ENCODE measurements around the gene RALGPS2. TPM values are rescaled to one million over a fixed set of nuclear protein-coding genes. Genes with fewer than 3 reads are reported as not detected.

Gene RALGPS2
- total and polyA plus RNA-seq, 9 of the 15 experiments (the other 6 are each of a cell fraction or from before 2014, with no cell fraction given): 0.28 to 6.5 (median 2.6) TPM

DNA sequence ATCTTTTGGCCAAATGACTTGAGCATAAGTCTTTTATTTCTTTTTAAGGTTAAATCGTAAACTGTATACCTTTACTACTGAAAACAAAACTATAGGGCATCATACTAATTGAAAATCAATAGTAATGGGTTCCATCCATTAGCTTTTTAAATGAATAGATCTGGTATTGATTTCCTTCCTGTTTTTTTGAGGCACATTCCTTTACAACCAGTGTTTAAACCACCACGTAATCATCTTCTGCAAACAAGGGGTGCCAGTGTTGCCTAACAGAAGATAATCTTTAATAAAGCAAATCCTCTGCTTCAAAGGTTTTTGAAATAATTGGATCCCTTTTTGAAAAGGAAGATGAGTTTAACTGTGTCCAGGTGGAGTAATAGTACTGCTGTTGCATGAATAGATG, 194.5 kb downstream of the RALGPS2 start:
- Histone ChIP-seq H3K9ac (ENCODE audit: insufficient read depth in 1 of 2, low read depth in 2 of 2, low read length in 2 of 2) (no peak overlapping the region), H3K4me1 (replicated peaks in 1 of 2; ENCODE audit: control insufficient read depth in 2 of 2, insufficient read depth in 2 of 2, low read length in 2 of 2) (no peaks in the 10 kb centered on the region), H3K79me2 (ENCODE audit: control insufficient read depth, insufficient read depth, low read length) (no peaks in the 10 kb centered on the region), H4K20me1 (replicated peaks; ENCODE audit: control insufficient read depth, insufficient read depth, low read length) (no peaks in the 10 kb centered on the region), H3K27ac (ENCODE audit: extremely low read depth, low read depth, low read length) (no peak overlapping the region), H3K4me2 (ENCODE audit: insufficient read depth, low read length) (no peak overlapping the region), H3K9me1 (ENCODE audit: control insufficient read depth, insufficient read depth, low read length) (no peaks in the 10 kb centered on the region), H2AFZ (ENCODE audit: low read depth, low read length) (no peak overlapping the region), H3K4me3 (no peak overlapping the region), H3K27me3 (ENCODE audit: control insufficient read depth in 2 of 2, insufficient read depth in 2 of 2, low read length in 2 of 2) (no peaks in the 10 kb centered on the region; a peak in 1 of 5 replicates), H3K9me3 (replicated peaks; ENCODE audit: control insufficient read depth, insufficient read depth, low read depth, low read length) (no peaks in the 10 kb centered on the region), H3K36me3 (ENCODE audit: control insufficient read depth, insufficient read depth, low read length) (no peaks in the 10 kb centered on the region)
- 3% methylated on average over 2 of the region's 2 CpGs for WGBS (ENCODE audit: insufficient coverage, low coverage, missing lambda C conversion rate)
- in situ Hi-C loops (cut with MboI): no loop called here
- ChIA-PET POLR2A (interaction anchor here (0.6 kb wide), 1 partner anchor 13 kb away, joined by 3 read pairs; no protein-coding TSS in a partner anchor), CTCF (ENCODE audit: low intra/inter-chr PET ratio) (no interaction called here)
- intact Hi-C loops (cut with micrococcal nuclease): no loop called here
- DNase-seq (ENCODE audit: extremely low read depth in 1 of 4, low spot score in 3 of 4): no peak
- no TSS peak for BruUV-seq (replicated peaks)
- FAIRE-seq: no peak
- ATAC-seq: no peak
- no peak for TF ChIP-seq ZNF354B (CRISPR knock-in tag; IDR thresholded peaks at IDR 0.05)
- TF ChIP-seq PHF8 (IDR thresholded peaks at IDR 0.05; ENCODE audit: borderline replicate concordance, low read length): no peak
- no peak for TF ChIP-seq ARNT (IDR thresholded peaks at IDR 0.05)
- no peak for TF ChIP-seq EGR1 (conservative IDR thresholded peaks at IDR 0.05)
- TF ChIP-seq, protein P1, sequence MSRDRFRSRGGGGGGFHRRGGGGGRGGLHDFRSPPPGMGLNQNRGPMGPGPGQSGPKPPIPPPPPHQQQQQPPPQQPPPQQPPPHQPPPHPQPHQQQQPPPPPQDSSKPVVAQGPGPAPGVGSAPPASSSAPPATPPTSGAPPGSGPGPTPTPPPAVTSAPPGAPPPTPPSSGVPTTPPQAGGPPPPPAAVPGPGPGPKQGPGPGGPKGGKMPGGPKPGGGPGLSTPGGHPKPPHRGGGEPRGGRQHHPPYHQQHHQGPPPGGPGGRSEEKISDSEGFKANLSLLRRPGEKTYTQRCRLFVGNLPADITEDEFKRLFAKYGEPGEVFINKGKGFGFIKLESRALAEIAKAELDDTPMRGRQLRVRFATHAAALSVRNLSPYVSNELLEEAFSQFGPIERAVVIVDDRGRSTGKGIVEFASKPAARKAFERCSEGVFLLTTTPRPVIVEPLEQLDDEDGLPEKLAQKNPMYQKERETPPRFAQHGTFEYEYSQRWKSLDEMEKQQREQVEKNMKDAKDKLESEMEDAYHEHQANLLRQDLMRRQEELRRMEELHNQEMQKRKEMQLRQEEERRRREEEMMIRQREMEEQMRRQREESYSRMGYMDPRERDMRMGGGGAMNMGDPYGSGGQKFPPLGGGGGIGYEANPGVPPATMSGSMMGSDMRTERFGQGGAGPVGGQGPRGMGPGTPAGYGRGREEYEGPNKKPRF (IDR thresholded peaks at IDR 0.05; ENCODE audit: low read depth, low read length): no peak
- no peak for TF ChIP-seq CXXC5 (CRISPR knock-in tag; IDR thresholded peaks at IDR 0.05)
- TF ChIP-seq FOXA3 (CRISPR knock-in tag; conservative IDR thresholded peaks at IDR 0.05 in 1 of 2, IDR thresholded peaks at IDR 0.05 in 1 of 2): no peak
- no peak for TF ChIP-seq ETV6 (IDR thresholded peaks at IDR 0.05; ENCODE audit: borderline replicate concordance in 1 of 2, low read depth in 2 of 2, low read length in 1 of 2)
- TF ChIP-seq ETV6 (CRISPR knock-in tag; IDR thresholded peaks at IDR 0.05; ENCODE audit: borderline replicate concordance): no peak
- TF ChIP-seq KLF10 (CRISPR knock-in tag; IDR thresholded peaks at IDR 0.05): no peak
- no peak for TF ChIP-seq MYBL2 (IDR thresholded peaks at IDR 0.05; ENCODE audit: low read depth)
- no peak for TF ChIP-seq MYBL2 (CRISPR knock-in tag; IDR thresholded peaks at IDR 0.05; ENCODE audit: borderline replicate concordance)
- no peak for TF ChIP-seq HMG20B (CRISPR knock-in tag; IDR thresholded peaks at IDR 0.05)
- no peak for TF ChIP-seq YBX1 (IDR thresholded peaks at IDR 0.05)
- TF ChIP-seq, protein P2, sequence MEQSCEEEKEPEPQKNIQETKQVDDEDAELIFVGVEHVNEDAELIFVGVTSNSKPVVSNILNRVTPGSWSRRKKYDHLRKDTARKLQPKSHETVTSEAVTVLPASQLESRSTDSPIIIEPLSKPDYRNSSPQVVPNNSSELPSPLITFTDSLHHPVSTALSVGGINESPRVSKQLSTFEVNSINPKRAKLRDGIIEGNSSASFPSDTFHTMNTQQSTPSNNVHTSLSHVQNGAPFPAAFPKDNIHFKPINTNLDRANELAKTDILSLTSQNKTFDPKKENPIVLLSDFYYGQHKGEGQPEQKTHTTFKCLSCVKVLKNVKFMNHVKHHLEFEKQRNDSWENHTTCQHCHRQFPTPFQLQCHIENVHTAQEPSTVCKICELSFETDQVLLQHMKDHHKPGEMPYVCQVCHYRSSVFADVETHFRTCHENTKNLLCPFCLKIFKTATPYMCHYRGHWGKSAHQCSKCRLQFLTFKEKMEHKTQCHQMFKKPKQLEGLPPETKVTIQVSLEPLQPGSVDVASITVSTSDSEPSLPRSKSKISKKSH (CRISPR knock-in tag; IDR thresholded peaks at IDR 0.05): no peak
- TF ChIP-seq HIVEP1 (CRISPR knock-in tag; IDR thresholded peaks at IDR 0.05): no peak
- TF ChIP-seq, protein P3, sequence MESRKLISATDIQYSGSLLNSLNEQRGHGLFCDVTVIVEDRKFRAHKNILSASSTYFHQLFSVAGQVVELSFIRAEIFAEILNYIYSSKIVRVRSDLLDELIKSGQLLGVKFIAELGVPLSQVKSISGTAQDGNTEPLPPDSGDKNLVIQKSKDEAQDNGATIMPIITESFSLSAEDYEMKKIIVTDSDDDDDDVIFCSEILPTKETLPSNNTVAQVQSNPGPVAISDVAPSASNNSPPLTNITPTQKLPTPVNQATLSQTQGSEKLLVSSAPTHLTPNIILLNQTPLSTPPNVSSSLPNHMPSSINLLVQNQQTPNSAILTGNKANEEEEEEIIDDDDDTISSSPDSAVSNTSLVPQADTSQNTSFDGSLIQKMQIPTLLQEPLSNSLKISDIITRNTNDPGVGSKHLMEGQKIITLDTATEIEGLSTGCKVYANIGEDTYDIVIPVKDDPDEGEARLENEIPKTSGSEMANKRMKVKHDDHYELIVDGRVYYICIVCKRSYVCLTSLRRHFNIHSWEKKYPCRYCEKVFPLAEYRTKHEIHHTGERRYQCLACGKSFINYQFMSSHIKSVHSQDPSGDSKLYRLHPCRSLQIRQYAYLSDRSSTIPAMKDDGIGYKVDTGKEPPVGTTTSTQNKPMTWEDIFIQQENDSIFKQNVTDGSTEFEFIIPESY (CRISPR knock-in tag; IDR thresholded peaks at IDR 0.05): no peak
- no peak for TF ChIP-seq NR2F6 (CRISPR knock-in tag; IDR thresholded peaks at IDR 0.05)
- TF ChIP-seq ZNF239 (CRISPR knock-in tag; IDR thresholded peaks at IDR 0.05): no peak
- TF ChIP-seq ZFP30 (CRISPR knock-in tag; IDR thresholded peaks at IDR 0.05; ENCODE audit: borderline replicate concordance): no peak
